ENCODE data around the gene CD6. TPM values are rescaled to one million over a fixed set of nuclear protein-coding genes. Genes with fewer than 3 reads are reported as not detected.

Gene CD6
- polyA plus RNA-seq, 1 experiment, result not detected

- POLR2A ChIA-PET, result no interaction called here
- TF ChIP-seq CTCF (IDR thresholded peaks at IDR 0.05; ENCODE audit: low read depth, low read length), result no peak
- CTCF ChIA-PET, result no interaction called here
- no peak overlapping the region for H3K27ac ChIP-seq (ENCODE audit: low read depth, low read length)
- H3K27me3 ChIP-seq (ENCODE audit: control insufficient read depth, insufficient read depth, low read length), result peaks cover 42% of the 10 kb centered on the region
- H3K4me3 ChIP-seq (ENCODE audit: low read depth, low read length), result no peak overlapping the region; the same call in 1 of the 2 replicates
- peaks cover 9% of the 10 kb centered on the region; the same call in 1 of the 2 replicates for H3K9me3 ChIP-seq (ENCODE audit: control insufficient read depth, insufficient read depth, low read length)
- no peak for DNase-seq (ENCODE audit: low read depth, low spot score)
Measured at GRCh38 chr11:61007383-61007955, 36.0 kb downstream of the CD6 start.

GRCh38 chr11:61007956-61008896, 36.7 kb downstream of the CD6 start:
- Histone ChIP-seq H3K9me3 (ENCODE audit: control insufficient read depth, insufficient read depth, low read length) (peaks cover 9% of the 10 kb centered on the region; the same call in 1 of the 2 replicates), H3K27me3 (ENCODE audit: control insufficient read depth, insufficient read depth, low read length) (peaks cover 48% of the 10 kb centered on the region), H3K27ac (ENCODE audit: low read depth, low read length) (no peak overlapping the region), H3K4me3 (ENCODE audit: low read depth, low read length) (no peak overlapping the region; the same call in 1 of the 2 replicates)
- POLR2A ChIA-PET, result no interaction called here
- no peak for DNase-seq (ENCODE audit: low read depth, low spot score)
- TF ChIP-seq CTCF (IDR thresholded peaks at IDR 0.05; ENCODE audit: low read depth, low read length), result no peak
- CTCF ChIA-PET, result no interaction called here

GRCh38 chr11:61008971-61009370, 37.5 kb downstream of the CD6 start:
- H3K9me3 ChIP-seq (ENCODE audit: control insufficient read depth, insufficient read depth, low read length), result peaks cover 9% of the 10 kb centered on the region; the same call in 1 of the 2 replicates
- no peak for TF ChIP-seq CTCF (IDR thresholded peaks at IDR 0.05; ENCODE audit: low read depth, low read length)
- ChIA-PET CTCF (no interaction called here), POLR2A (no interaction called here)
- no peak overlapping the region for H3K4me3 ChIP-seq (ENCODE audit: low read depth, low read length)
- peaks cover 54% of the 10 kb centered on the region for H3K27me3 ChIP-seq (ENCODE audit: control insufficient read depth, insufficient read depth, low read length)
- H3K27ac ChIP-seq (ENCODE audit: low read depth, low read length), result no peak overlapping the region
- no peak for DNase-seq (ENCODE audit: low read depth, low spot score)

GRCh38 chr11:61009392-61010275, 38.2 kb downstream of the CD6 start:
- DNase-seq (ENCODE audit: low read depth, low spot score), result no peak
- POLR2A ChIA-PET, result no interaction called here
- CTCF ChIA-PET, result interaction anchor here (0.6 kb wide), 1 partner anchor 234 kb away, joined by 5 read pairs; no protein-coding TSS in a partner anchor

More at GRCh38 chr11:61009392-61010275, 38.2 kb downstream of the CD6 start:
- TF ChIP-seq CTCF (IDR thresholded peaks at IDR 0.05; ENCODE audit: low read depth, low read length), result no peak
- Histone ChIP-seq H3K27ac (ENCODE audit: low read depth, low read length) (no peak overlapping the region), H3K27me3 (ENCODE audit: control insufficient read depth, insufficient read depth, low read length) (peaks cover 55% of the 10 kb centered on the region), H3K4me3 (ENCODE audit: low read depth, low read length) (no peak overlapping the region), H3K9me3 (ENCODE audit: control insufficient read depth, insufficient read depth, low read length) (peaks cover 9% of the 10 kb centered on the region; the same call in 1 of the 2 replicates)
